PFSK-1 (cell line): ENCODE results near the gene CDC42EP4.

Experiments used
- POLR2AphosphoS5 ChIP-seq: IDR thresholded peaks from 2 replicates; pipeline ENCODE4 v1.6.1; 2012; ENCODE audit warnings: low read depth, mild to moderate bottlenecking, control low read depth, low read length, moderate library complexity
- SIN3A ChIP-seq: IDR thresholded peaks from 2 replicates; pipeline ENCODE4 v1.6.1; 2012; ENCODE audit warnings: mild to moderate bottlenecking, low read length, moderate library complexity, borderline replicate concordance; ENCODE audit not compliant: insufficient read depth
- TAF1 ChIP-seq: IDR thresholded peaks from 2 replicates; pipeline ENCODE4 v1.6.1; 2012; ENCODE audit warnings: low read length, control low read depth, borderline replicate concordance; ENCODE audit not compliant: insufficient read depth

- TF ChIP-seq TAF1 (no peak), SIN3A (no peak), POLR2AphosphoS5 (no peak)
Observed at GRCh38 chr17:73342541-73343167, 30.9 kb upstream of the CDC42EP4 start.
